H1 (cell line): ENCODE measurements around the gene WDR7. TPM values are rescaled to one million over a fixed set of nuclear protein-coding genes. Genes with fewer than 3 reads are reported as not detected.

Experiments
- KDM1A ChIP-seq: fragments of 200-600, 300-600 bp; sonication (generic); IDR thresholded peaks from 2 replicates; pipeline ENCODE4 v1.7.1; 2016; ENCODE audit warnings: mild to moderate bottlenecking, low read length, borderline replicate concordance
- NANOG ChIP-seq: IDR thresholded peaks from 2 replicates; pipeline ENCODE4 v1.6.1; 2011; ENCODE audit warnings: low read length, low read depth, mild to moderate bottlenecking, inconsistent platforms; ENCODE audit not compliant: insufficient read depth, poor library complexity, severe bottlenecking
- polyA plus RNA-seq, 7 experiments: library from polyadenylated mRNA; depleted of rRNA in 3 of 7; stranded (reverse) in 5 of 7; unstranded in 2 of 7; fragments of >200 nt in 5 of 7; fragments of 200-250 nt in 2 of 7; gene quantifications; 1 replicate in 5 of 7; 2 replicates in 1 of 7; 4 replicates in 1 of 7; pipeline versions ENCODE4 v1.2.1 to v1.2.3, GENCODE V29; 2011 to 2013; ENCODE audit warnings: missing spikeins in 2 of 7, mixed read lengths in 2 of 7
- total RNA-seq: library from RNA; stranded (reverse); fragmentation: NEBNext Ultra II Directional; extraction: Animal tissue kit (Norgen Biotek cat#: 25700); gene quantifications from 2 replicates; pipeline ENCODE4 v1.2.1, GENCODE V29; 2021

Gene WDR7
- total and polyA plus RNA-seq, 2 of the 8 experiments (the other 6 are each of a cell fraction or from before 2014, with no cell fraction given), result 5.5 to 15.2 TPM

GRCh38 chr18:56861244-56861643 is 210.1 kb downstream of the WDR7 start (continued):
- TF ChIP-seq NANOG (no peak), KDM1A (no peak)
